A549 (cell line): ENCODE results near the gene TRPM2.

Experiments used
- BCL3 ChIP-seq: fragments of >200 bp; sonication (Bioruptor Twin); formaldehyde crosslinking; IDR thresholded peaks from 3 replicates; pipeline ENCODE4 v1.6.1; 2016
- CTCF ChIP-seq: fragments of >200 bp; sonication (Bioruptor Twin); formaldehyde crosslinking; IDR thresholded peaks from 3 replicates; pipeline ENCODE4 v1.5.1; 2016
- POLR2A ChIP-seq: IDR thresholded peaks from 2 replicates; pipeline ENCODE4 v1.6.1; 2012; ENCODE audit warnings: mild to moderate bottlenecking, low read length
- REST ChIP-seq: fragments of 200-600 bp; sonication (generic); IDR thresholded peaks from 2 replicates; pipeline ENCODE4 v1.6.1; 2016; ENCODE audit warnings: antibody characterized with exemption, mild to moderate bottlenecking, moderate library complexity
- TFCP2L1 ChIP-seq: fragments of 250-450 bp; sonication (Bioruptor Pico); IDR thresholded peaks from 2 replicates; pipeline ENCODE4 v1.5.0; 2021; ENCODE audit warnings: mild to moderate bottlenecking
- ZFP36 ChIP-seq: fragments of 450-650 bp; IDR thresholded peaks from 2 replicates; pipeline ENCODE4 v1.6.1; 2014; ENCODE audit warnings: borderline replicate concordance; ENCODE audit not compliant: partially characterized antibody

GRCh38 chr21:44437696-44438431, 84.4 kb downstream of the TRPM2 start:
- TF ChIP-seq BCL3 (no peak), REST (no peak), ZFP36 (no peak), CTCF (no peak), POLR2A (no peak), TFCP2L1 (CRISPR knock-in tag) (no peak)
